CD4-positive, alpha-beta T cell (primary cell): ENCODE measurements around the gene SLC30A5. TPM values are rescaled to one million over a fixed set of nuclear protein-coding genes. Genes with fewer than 3 reads are reported as not detected.

Source experiments
- ATAC-seq: fragments of 200-7000 bp; cut with Tn5 transposase; one replicate; pipeline ENCODE4 v1.10.0; 2022; ENCODE audit warnings: mild to moderate bottlenecking; ENCODE audit not compliant: poor library complexity
- CTCF ChIA-PET: fragments of 350-600 bp; sonication (Branson Sonifier 250); formaldehyde crosslinking; loops from one replicate; lab custom pipeline; 2021; ENCODE audit warnings: antibody characterized with exemption, inconsistent platforms; lab: Charles Lee
- POLR2A ChIA-PET: fragments of 350-600 bp; sonication (Branson Sonifier 250); formaldehyde crosslinking; loops from one replicate; lab custom pipeline; 2021; ENCODE audit warnings: antibody characterized with exemption, inconsistent platforms; lab: Charles Lee
- DNase-seq, 14 experiments: peaks; one replicate each; pipeline ENCODE4 v3.0.0-alpha.2; 2013 to 2020; ENCODE audit warnings: mixed read lengths in 2 of 14
- H3K27ac ChIP-seq, 2 donors: one replicate each; pipeline versions ENCODE4 v1.5.1 to v1.7.0; 2013; ENCODE audit warnings: low read length in 2 of 2, low read depth in 1 of 2, mild to moderate bottlenecking in 1 of 2
- H3K27me3 ChIP-seq, 2 experiments: 1 replicate in 1 of 2; 2 replicates in 1 of 2; pipeline versions ENCODE4 v1.6.1 to v1.7.0; 2013; ENCODE audit warnings: low read length in 2 of 2, control low read depth in 1 of 2, mild to moderate bottlenecking in 1 of 2, moderate library complexity in 1 of 2; ENCODE audit not compliant: insufficient read depth in 2 of 2, control insufficient read depth in 1 of 2
- H3K36me3 ChIP-seq: one replicate; pipeline ENCODE4 v1.6.1; 2013; ENCODE audit warnings: low read length, control low read depth; ENCODE audit not compliant: insufficient read depth
- H3K4me1 ChIP-seq: one replicate; pipeline ENCODE4 v1.6.1; 2013; ENCODE audit warnings: low read length, control low read depth; ENCODE audit not compliant: insufficient read depth
- H3K4me3 ChIP-seq: one replicate; pipeline ENCODE4 v1.5.1; 2013; ENCODE audit warnings: mild to moderate bottlenecking, low read length, moderate library complexity
- H3K9me3 ChIP-seq, 2 experiments: 1 replicate in 1 of 2; 2 replicates in 1 of 2; pipeline versions ENCODE4 v1.6.1 to v1.7.0; 2013; ENCODE audit warnings: low read length in 2 of 2, mild to moderate bottlenecking in 2 of 2, control low read depth in 1 of 2, moderate library complexity in 1 of 2; ENCODE audit not compliant: control insufficient read depth in 1 of 2, insufficient read depth in 1 of 2
- H3K27ac Mint-ChIP-seq: one replicate; pipeline ENCODE4 v1.8.0; 2020; ENCODE audit warnings: mixed read lengths
- H3K27me3 Mint-ChIP-seq: one replicate; pipeline ENCODE4 v1.8.0; 2021; ENCODE audit warnings: mixed read lengths
- H3K36me3 Mint-ChIP-seq: one replicate; pipeline ENCODE4 v1.8.0; 2021; ENCODE audit warnings: low read depth, mixed read lengths
- H3K4me1 Mint-ChIP-seq: one replicate; pipeline ENCODE4 v1.8.0; 2021; ENCODE audit warnings: low read depth, mixed read lengths
- H3K4me3 Mint-ChIP-seq: one replicate; pipeline ENCODE4 v1.8.0; 2020; ENCODE audit warnings: mild to moderate bottlenecking, mixed read lengths
- H3K9me3 Mint-ChIP-seq: one replicate; pipeline ENCODE4 v1.8.0; 2020; ENCODE audit warnings: mixed read lengths
- intact Hi-C, 2 experiments: fragments of 100-400 bp; cut with DNase I in 1 of 2; cut with micrococcal nuclease in 1 of 2; formaldehyde crosslinking; loops; one replicate each; pipeline versions ENCODE4 v1.15.1 to v1.9.0; 2023 to 2025; cut with DNase I, micrococcal nuclease
- total RNA-seq, 174 experiments: library from RNA in 2 of 174; stranded (reverse) in 2 of 174; gene quantifications; one replicate each; pipeline ENCODE4 v1.2.3 and lab custom pipeline; 2021 to 2026
- TF ChIP-seq, protein P1 (sequence below): fragments of 200-600 bp; IDR thresholded peaks from one replicate; pipeline ENCODE4 v1.8.0; 2022; ENCODE audit warnings: antibody characterized with exemption, mild to moderate bottlenecking

Gene SLC30A5
- total RNA-seq, 2 experiments from 2014 or later, result 16.9 to 17.2 TPM

DNA sequence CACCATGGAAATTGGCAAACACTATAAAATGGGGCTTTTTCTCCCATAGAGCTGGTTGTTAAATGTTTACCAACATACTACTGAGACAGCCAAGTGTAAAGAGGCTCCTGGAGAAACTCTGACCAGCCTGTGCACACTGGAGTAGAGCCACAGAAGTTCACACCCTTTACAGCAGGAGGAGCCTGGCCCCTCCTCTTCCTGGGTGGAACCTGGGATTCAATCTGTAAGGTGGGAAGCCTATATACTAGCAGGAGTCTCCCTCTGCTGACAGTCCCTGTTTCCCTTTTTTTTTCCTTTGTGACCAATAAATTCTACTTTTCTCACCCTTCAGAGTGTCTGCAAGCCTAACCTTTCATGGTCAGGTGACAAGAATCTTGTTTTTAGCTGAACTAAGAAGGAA lies 10.4 kb upstream of the SLC30A5 start:
- Histone ChIP-seq H3K27me3 (no peaks in the 10 kb centered on the region), H3K36me3 (no peaks in the 10 kb centered on the region), H3K27ac (no peak overlapping the region), H3K9me3 (no peaks in the 10 kb centered on the region), H3K4me1 (peaks cover 3% of the 10 kb centered on the region), H3K4me3 (no peak overlapping the region)
- H3K27ac Mint-ChIP-seq, result no peak overlapping the region
- no peaks in the 10 kb centered on the region for H3K36me3 Mint-ChIP-seq
- H3K9me3 Mint-ChIP-seq, result no peaks in the 10 kb centered on the region
- H3K27me3 Mint-ChIP-seq, result no peaks in the 10 kb centered on the region
- TF ChIP-seq, protein P1, sequence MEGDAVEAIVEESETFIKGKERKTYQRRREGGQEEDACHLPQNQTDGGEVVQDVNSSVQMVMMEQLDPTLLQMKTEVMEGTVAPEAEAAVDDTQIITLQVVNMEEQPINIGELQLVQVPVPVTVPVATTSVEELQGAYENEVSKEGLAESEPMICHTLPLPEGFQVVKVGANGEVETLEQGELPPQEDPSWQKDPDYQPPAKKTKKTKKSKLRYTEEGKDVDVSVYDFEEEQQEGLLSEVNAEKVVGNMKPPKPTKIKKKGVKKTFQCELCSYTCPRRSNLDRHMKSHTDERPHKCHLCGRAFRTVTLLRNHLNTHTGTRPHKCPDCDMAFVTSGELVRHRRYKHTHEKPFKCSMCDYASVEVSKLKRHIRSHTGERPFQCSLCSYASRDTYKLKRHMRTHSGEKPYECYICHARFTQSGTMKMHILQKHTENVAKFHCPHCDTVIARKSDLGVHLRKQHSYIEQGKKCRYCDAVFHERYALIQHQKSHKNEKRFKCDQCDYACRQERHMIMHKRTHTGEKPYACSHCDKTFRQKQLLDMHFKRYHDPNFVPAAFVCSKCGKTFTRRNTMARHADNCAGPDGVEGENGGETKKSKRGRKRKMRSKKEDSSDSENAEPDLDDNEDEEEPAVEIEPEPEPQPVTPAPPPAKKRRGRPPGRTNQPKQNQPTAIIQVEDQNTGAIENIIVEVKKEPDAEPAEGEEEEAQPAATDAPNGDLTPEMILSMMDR, result no peak
- intact Hi-C loops, result no loop called here
- CTCF ChIA-PET, result interaction anchor here (3.8 kb wide), 1 partner anchor 10 kb away, joined by 26 read pairs; the partner anchor contains the start of gene SLC30A5
- POLR2A ChIA-PET, result no interaction called here
- no peaks in the 10 kb centered on the region for H3K4me1 Mint-ChIP-seq
- ATAC-seq (no peak), DNase-seq (no peak)
- H3K4me3 Mint-ChIP-seq, result no peak overlapping the region

DNA sequence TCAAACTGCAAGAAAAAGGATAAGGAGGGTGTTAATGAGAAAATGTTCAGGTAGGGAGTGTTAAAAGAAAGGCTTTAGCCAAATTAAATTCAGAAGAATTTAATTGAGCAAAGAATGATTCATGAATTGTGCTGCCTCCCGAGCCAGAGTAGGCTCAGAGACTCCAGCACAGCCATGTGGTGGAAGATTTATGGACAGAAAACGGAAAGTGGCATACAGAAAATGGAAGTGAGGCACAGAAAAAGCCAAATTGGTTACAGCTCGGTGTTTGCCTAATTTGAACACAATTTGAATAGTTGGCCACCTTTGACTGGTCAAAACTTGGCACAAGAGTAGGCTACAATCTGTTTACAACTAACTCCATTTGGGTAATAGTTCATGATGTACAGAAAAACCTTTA lies 9.6 kb upstream of the SLC30A5 start:
- ATAC-seq, result no peak
- POLR2A ChIA-PET, result no interaction called here

DNA sequence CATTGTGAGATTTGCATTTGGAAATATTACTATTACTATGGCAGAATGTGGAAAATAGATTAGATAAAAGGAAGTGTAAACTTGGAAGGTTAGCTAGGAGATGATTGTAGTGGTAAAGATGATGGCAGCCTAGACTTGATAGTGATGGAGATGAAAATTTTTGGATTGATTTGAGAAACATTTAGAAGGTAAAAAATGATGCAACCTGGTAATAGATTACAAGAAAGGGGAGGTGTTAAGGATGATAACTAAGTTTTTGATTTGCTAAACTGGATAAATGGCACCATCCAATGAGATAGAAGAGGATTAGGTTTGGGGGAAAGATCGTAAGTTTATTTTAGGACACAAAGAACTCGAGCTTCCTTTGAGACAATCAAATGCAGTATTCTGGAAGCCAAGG lies 8.9 kb upstream of the SLC30A5 start:
- Histone ChIP-seq H3K27me3 (no peaks in the 10 kb centered on the region), H3K4me3 (no peak overlapping the region)

More for the DNA sequence above, 9.6 kb upstream of the SLC30A5 start:
- no peaks in the 10 kb centered on the region for H3K4me1 Mint-ChIP-seq
- H3K36me3 Mint-ChIP-seq, result no peaks in the 10 kb centered on the region
- H3K27ac Mint-ChIP-seq, result no peak overlapping the region
- CTCF ChIA-PET, result interaction anchor here (0.9 to 3.8 kb wide), 2 partner anchors 9 to 251 kb away, joined by 4 to 26 read pairs; partner anchors contain the start of gene SLC30A5
- Histone ChIP-seq H3K27me3 (no peaks in the 10 kb centered on the region), H3K36me3 (no peaks in the 10 kb centered on the region), H3K9me3 (no peaks in the 10 kb centered on the region), H3K4me3 (no peak overlapping the region), H3K4me1 (peaks cover 3% of the 10 kb centered on the region), H3K27ac (no peak overlapping the region)
- TF ChIP-seq, protein P1, result no peak
- no peaks in the 10 kb centered on the region for H3K27me3 Mint-ChIP-seq
- no peaks in the 10 kb centered on the region for H3K9me3 Mint-ChIP-seq
- intact Hi-C loops, result no loop called here
- DNase-seq, result no peak
- H3K4me3 Mint-ChIP-seq, result no peak overlapping the region

More for the DNA sequence above, 8.9 kb upstream of the SLC30A5 start:
- no peak for ATAC-seq
- no peaks in the 10 kb centered on the region for H3K27me3 Mint-ChIP-seq
- H3K36me3 Mint-ChIP-seq, result no peaks in the 10 kb centered on the region
- intact Hi-C loops, result no loop called here
- ChIA-PET POLR2A (interaction anchor here (0.8 kb wide), 1 partner anchor 9 kb away, joined by 3 read pairs; the partner anchor contains the start of gene SLC30A5), CTCF (interaction anchor here (0.6 to 3.8 kb wide), 2 partner anchors 8 to 144 kb away, joined by 3 to 26 read pairs; partner anchors contain the start of gene SLC30A5)
- no peaks in the 10 kb centered on the region for H3K9me3 ChIP-seq
- H3K4me3 Mint-ChIP-seq, result no peak overlapping the region
- no peaks in the 10 kb centered on the region for H3K4me1 Mint-ChIP-seq
- DNase-seq, result no peak
- H3K27ac ChIP-seq, result no peak overlapping the region
- H3K27ac Mint-ChIP-seq, result no peak overlapping the region
- H3K4me1 ChIP-seq, result peaks cover 3% of the 10 kb centered on the region
- TF ChIP-seq, protein P1, result no peak
- H3K9me3 Mint-ChIP-seq, result no peaks in the 10 kb centered on the region
- no peaks in the 10 kb centered on the region for H3K36me3 ChIP-seq
